ENCODE data around the gene TUBG2.
"Not testable (repeated sequence)": the region's sequence is repeated elsewhere in the genome, so short reads cannot be mapped to it uniquely, and the experiment has no call there.

Gene TUBG2

GRCh38 chr17:42617956-42618431, 41.1 kb upstream of the TUBG2 start:
- WGBS (ENCODE audit: extremely low coverage, insufficient coverage, insufficient read length), result no CpG with 5 or more reads among the region's 4 CpGs
- H2BK12ac ChIP-seq (ENCODE audit: low read length), result no peak overlapping the region
- no peak overlapping the region for H4K12ac ChIP-seq (ENCODE audit: low read depth, low read length)
- H3K27ac ChIP-seq (ENCODE audit: low read depth, low read length), result no peak overlapping the region
- H3K4me2 ChIP-seq (ENCODE audit: low read length), result no peak overlapping the region
- no peak for DNase-seq
- no peak overlapping the region for H2BK120ac ChIP-seq (ENCODE audit: insufficient read depth, low read length, poor library complexity)
- no peak overlapping the region for H2BK5ac ChIP-seq (ENCODE audit: low read depth, low read length, poor library complexity)
- no peak overlapping the region for H3K9ac ChIP-seq (ENCODE audit: low read length)
- no peak overlapping the region for H3K14ac ChIP-seq (ENCODE audit: low read length)
- no peak overlapping the region for H3K4ac ChIP-seq (ENCODE audit: low read depth, low read length)
- no peak overlapping the region for H4K91ac ChIP-seq (ENCODE audit: low read depth, low read length)
- no peaks in the 10 kb centered on the region for H3K79me1 ChIP-seq (ENCODE audit: low read length)
- no peak overlapping the region for H4K8ac ChIP-seq (ENCODE audit: low read depth, low read length)
- H3K23ac ChIP-seq (ENCODE audit: low read length), result no peak overlapping the region
- H3K9me3 ChIP-seq (ENCODE audit: insufficient read depth, low read depth, low read length), result peaks cover 4% of the 10 kb centered on the region
- no peak overlapping the region for H2AFZ ChIP-seq (ENCODE audit: insufficient read depth, low read length, poor library complexity)
- no peaks in the 10 kb centered on the region for H3K4me1 ChIP-seq (ENCODE audit: control insufficient read depth in 1 of 2, insufficient read depth in 2 of 2, low read length in 2 of 2)
- no peak overlapping the region for H2AK5ac ChIP-seq (ENCODE audit: low read length)
- H3K27me3 ChIP-seq (ENCODE audit: insufficient read depth, low read length), result no peaks in the 10 kb centered on the region
- no peaks in the 10 kb centered on the region for H3K79me2 ChIP-seq (ENCODE audit: control insufficient read depth, insufficient read depth, low read length, poor library complexity)
- no peak overlapping the region for H3K18ac ChIP-seq (ENCODE audit: low read length)
- H3K36me3 ChIP-seq (ENCODE audit: control insufficient read depth in 1 of 2, insufficient read depth in 2 of 2, low read length in 2 of 2), result peaks cover 20 to 28% of the 10 kb centered on the region in 2 experiments
- no peak overlapping the region for H3K4me3 ChIP-seq (ENCODE audit: low read depth, low read length)

- Histone ChIP-seq H2BK5ac (ENCODE audit: low read depth, low read length, poor library complexity) (no peak overlapping the region), H4K12ac (ENCODE audit: low read depth, low read length) (no peak overlapping the region), H3K18ac (ENCODE audit: low read length) (no peak overlapping the region), H2BK120ac (ENCODE audit: insufficient read depth, low read length, poor library complexity) (no peak overlapping the region), H3K4me2 (ENCODE audit: low read length) (no peak overlapping the region), H2AFZ (ENCODE audit: insufficient read depth, low read length, poor library complexity) (no peak overlapping the region), H3K27ac (ENCODE audit: low read depth, low read length) (no peak overlapping the region), H3K14ac (ENCODE audit: low read length) (no peak overlapping the region), H4K8ac (ENCODE audit: low read depth, low read length) (no peak overlapping the region), H3K4me3 (ENCODE audit: low read depth, low read length) (no peak overlapping the region), H3K9me3 (ENCODE audit: insufficient read depth, low read depth, low read length) (peaks cover 4% of the 10 kb centered on the region), H3K4me1 (ENCODE audit: control insufficient read depth in 1 of 2, insufficient read depth in 2 of 2, low read length in 2 of 2) (no peaks in the 10 kb centered on the region), H3K79me2 (ENCODE audit: control insufficient read depth, insufficient read depth, low read length, poor library complexity) (no peaks in the 10 kb centered on the region), H3K23ac (ENCODE audit: low read length) (no peak overlapping the region), H3K4ac (ENCODE audit: low read depth, low read length) (no peak overlapping the region), H3K79me1 (ENCODE audit: low read length) (no peaks in the 10 kb centered on the region), H4K91ac (ENCODE audit: low read depth, low read length) (no peak overlapping the region), H2AK5ac (ENCODE audit: low read length) (no peak overlapping the region), H3K27me3 (ENCODE audit: insufficient read depth, low read length) (no peaks in the 10 kb centered on the region), H3K9ac (ENCODE audit: low read length) (no peak overlapping the region), H3K36me3 (ENCODE audit: control insufficient read depth in 1 of 2, insufficient read depth in 2 of 2, low read length in 2 of 2) (peaks cover 16 to 23% of the 10 kb centered on the region in 2 experiments), H2BK12ac (ENCODE audit: low read length) (no peak overlapping the region)
- WGBS (ENCODE audit: extremely low coverage, insufficient coverage, insufficient read length), result no CpG with 5 or more reads among the region's 9 CpGs
- DNase-seq, result peak; percentile 12 to 29
Observed at GRCh38 chr17:42618442-42619150, 40.5 kb upstream of the TUBG2 start.

- H3K9me3 ChIP-seq (ENCODE audit: insufficient read depth, low read depth, low read length); H3K9ac ChIP-seq (ENCODE audit: low read length); H2AK5ac ChIP-seq (ENCODE audit: low read length); H3K23ac ChIP-seq (ENCODE audit: low read length); H3K79me1 ChIP-seq (ENCODE audit: low read length); H4K91ac ChIP-seq (ENCODE audit: low read depth, low read length); H4K12ac ChIP-seq (ENCODE audit: low read depth, low read length); H3K4me1 ChIP-seq (ENCODE audit: control insufficient read depth in 1 of 2, insufficient read depth in 2 of 2, low read length in 2 of 2); DNase-seq; H3K79me2 ChIP-seq (ENCODE audit: control insufficient read depth, insufficient read depth, low read length, poor library complexity); H3K14ac ChIP-seq (ENCODE audit: low read length); H3K4me2 ChIP-seq (ENCODE audit: low read length); H3K36me3 ChIP-seq (ENCODE audit: control insufficient read depth in 1 of 2, insufficient read depth in 2 of 2, low read length in 2 of 2); H4K8ac ChIP-seq (ENCODE audit: low read depth, low read length); H3K4me3 ChIP-seq (ENCODE audit: low read depth, low read length); H2BK120ac ChIP-seq (ENCODE audit: insufficient read depth, low read length, poor library complexity); H3K27ac ChIP-seq (ENCODE audit: low read depth, low read length); H2AFZ ChIP-seq (ENCODE audit: insufficient read depth, low read length, poor library complexity); H2BK5ac ChIP-seq (ENCODE audit: low read depth, low read length, poor library complexity); H3K4ac ChIP-seq (ENCODE audit: low read depth, low read length); H3K18ac ChIP-seq (ENCODE audit: low read length); H2BK12ac ChIP-seq (ENCODE audit: low read length); H3K27me3 ChIP-seq (ENCODE audit: insufficient read depth, low read length): not testable (repeated sequence)
- no CpG with 5 or more reads among the region's 3 CpGs for WGBS (ENCODE audit: extremely low coverage, insufficient coverage, insufficient read length)
Observed at GRCh38 chr17:42621987-42622386, 37.1 kb upstream of the TUBG2 start.

- Histone ChIP-seq H3K27ac (ENCODE audit: low read depth, low read length) (no peak overlapping the region), H3K23ac (ENCODE audit: low read length) (no peak overlapping the region), H3K27me3 (ENCODE audit: insufficient read depth, low read length) (no peaks in the 10 kb centered on the region), H2AK5ac (ENCODE audit: low read length) (no peak overlapping the region), H3K4me1 (ENCODE audit: control insufficient read depth in 1 of 2, insufficient read depth in 2 of 2, low read length in 2 of 2) (no peaks in the 10 kb centered on the region), H3K79me2 (ENCODE audit: control insufficient read depth, insufficient read depth, low read length, poor library complexity) (no peaks in the 10 kb centered on the region), H3K79me1 (ENCODE audit: low read length) (no peaks in the 10 kb centered on the region), H4K8ac (ENCODE audit: low read depth, low read length) (no peak overlapping the region), H3K36me3 (ENCODE audit: control insufficient read depth in 1 of 2, insufficient read depth in 2 of 2, low read length in 2 of 2) (no peaks in the 10 kb centered on the region), H3K4ac (ENCODE audit: low read depth, low read length) (no peak overlapping the region), H3K14ac (ENCODE audit: low read length) (no peak overlapping the region), H3K18ac (ENCODE audit: low read length) (no peak overlapping the region), H3K4me3 (ENCODE audit: low read depth, low read length) (no peak overlapping the region), H4K12ac (ENCODE audit: low read depth, low read length) (no peak overlapping the region), H2AFZ (ENCODE audit: insufficient read depth, low read length, poor library complexity) (no peak overlapping the region), H4K91ac (ENCODE audit: low read depth, low read length) (no peak overlapping the region), H3K9me3 (ENCODE audit: insufficient read depth, low read depth, low read length) (peaks cover 2% of the 10 kb centered on the region), H2BK5ac (ENCODE audit: low read depth, low read length, poor library complexity) (no peak overlapping the region), H3K4me2 (ENCODE audit: low read length) (no peak overlapping the region), H2BK12ac (ENCODE audit: low read length) (no peak overlapping the region), H3K9ac (ENCODE audit: low read length) (no peak overlapping the region), H2BK120ac (ENCODE audit: insufficient read depth, low read length, poor library complexity) (no peak overlapping the region)
- DNase-seq, result no peak
- WGBS (ENCODE audit: extremely low coverage, insufficient coverage, insufficient read length), result no CpG with 5 or more reads among the region's 2 CpGs
Observed at GRCh38 chr17:42623271-42623670, 35.8 kb upstream of the TUBG2 start.
